ENCODE results near the gene AKT1.

DNA sequence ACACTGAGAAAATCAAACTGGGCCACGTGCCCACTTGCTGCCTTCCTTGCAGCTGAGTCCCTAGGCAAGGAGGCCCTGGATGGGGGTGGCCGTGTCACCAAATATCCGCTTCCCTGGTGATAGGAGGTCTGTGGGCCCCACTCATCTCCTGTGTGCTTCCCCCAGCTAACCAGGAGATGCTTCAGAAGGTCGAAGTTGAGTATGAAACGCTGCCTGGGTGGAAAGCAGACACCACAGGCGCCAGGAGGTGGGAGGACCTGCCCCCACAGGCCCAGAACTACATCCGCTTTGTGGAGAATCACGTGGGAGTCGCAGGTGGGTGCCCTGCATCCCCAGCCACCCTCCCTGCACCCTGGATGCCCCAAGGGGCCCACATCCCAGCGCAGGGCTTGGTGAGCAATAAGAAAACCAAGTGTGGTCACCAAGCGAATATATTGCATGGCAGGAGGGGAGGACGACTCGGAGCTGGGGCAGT, 49.4 kb downstream of the AKT1 start:
- TF ChIP-seq, protein P1, sequence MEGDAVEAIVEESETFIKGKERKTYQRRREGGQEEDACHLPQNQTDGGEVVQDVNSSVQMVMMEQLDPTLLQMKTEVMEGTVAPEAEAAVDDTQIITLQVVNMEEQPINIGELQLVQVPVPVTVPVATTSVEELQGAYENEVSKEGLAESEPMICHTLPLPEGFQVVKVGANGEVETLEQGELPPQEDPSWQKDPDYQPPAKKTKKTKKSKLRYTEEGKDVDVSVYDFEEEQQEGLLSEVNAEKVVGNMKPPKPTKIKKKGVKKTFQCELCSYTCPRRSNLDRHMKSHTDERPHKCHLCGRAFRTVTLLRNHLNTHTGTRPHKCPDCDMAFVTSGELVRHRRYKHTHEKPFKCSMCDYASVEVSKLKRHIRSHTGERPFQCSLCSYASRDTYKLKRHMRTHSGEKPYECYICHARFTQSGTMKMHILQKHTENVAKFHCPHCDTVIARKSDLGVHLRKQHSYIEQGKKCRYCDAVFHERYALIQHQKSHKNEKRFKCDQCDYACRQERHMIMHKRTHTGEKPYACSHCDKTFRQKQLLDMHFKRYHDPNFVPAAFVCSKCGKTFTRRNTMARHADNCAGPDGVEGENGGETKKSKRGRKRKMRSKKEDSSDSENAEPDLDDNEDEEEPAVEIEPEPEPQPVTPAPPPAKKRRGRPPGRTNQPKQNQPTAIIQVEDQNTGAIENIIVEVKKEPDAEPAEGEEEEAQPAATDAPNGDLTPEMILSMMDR (IDR thresholded peaks at IDR 0.05) = no peak
- TF ChIP-seq ZFX (IDR thresholded peaks at IDR 0.05; ENCODE audit: borderline replicate concordance) = no peak
